GOT3 (cell line): Measurements from ENCODE around the gene RPS19.

Experiments
- DNase-seq: peaks from one replicate; lab custom pipeline; 2025; ENCODE audit warnings: mixed read lengths; lab: John Stamatoyannopoulos, UW

The RPS19 gene

DNA sequence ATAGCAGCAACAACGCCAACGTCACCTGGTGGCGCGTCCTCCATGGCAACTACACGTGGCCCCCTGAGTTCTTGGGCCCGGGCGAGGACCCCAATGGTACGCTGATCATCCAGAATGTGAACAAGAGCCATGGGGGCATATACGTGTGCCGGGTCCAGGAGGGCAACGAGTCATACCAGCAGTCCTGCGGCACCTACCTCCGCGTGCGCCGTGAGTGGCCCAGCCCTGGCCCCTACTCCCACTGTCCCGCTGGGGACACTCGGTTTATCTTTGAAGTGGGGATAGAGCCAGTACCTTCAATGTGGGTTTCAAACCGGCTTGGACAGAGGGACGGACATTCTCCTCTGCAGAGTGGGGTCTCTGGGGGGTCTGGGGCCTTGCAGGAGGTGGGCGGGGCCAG, 19.0 kb downstream of the RPS19 start:
- no peak for DNase-seq

DNA sequence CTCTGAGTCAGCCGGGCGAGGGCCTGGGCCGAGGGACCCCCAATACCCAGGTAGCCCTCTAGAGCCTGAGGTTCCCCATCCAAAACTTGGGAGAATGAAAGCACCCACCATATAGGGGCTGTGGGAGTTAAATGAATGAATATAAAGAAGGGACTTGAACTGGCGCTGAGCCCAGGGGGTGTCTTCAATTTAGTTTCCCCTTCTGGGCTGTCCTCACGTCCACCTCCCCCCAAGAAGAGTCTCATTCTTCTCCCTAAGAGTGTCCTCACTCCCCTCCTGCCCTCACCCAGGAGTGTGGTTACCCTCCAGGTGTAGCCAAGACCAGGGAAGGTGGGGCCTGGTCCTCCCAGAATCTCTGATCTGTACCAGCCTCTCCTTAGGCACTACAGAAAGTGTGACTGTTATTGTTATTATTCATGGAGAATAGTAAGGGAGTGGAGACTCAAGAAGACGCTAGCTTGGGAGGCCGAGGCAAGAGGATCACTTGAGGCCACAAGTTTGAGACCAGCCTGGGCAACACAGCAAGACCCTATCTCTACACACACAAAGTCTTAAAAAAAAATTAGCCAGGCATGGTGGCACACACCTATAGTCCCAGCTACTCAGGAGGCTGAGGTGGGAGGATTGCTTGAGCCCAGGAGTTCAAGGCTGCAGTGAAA, 19.7 kb downstream of the RPS19 start:
- DNase-seq: no peak

DNA sequence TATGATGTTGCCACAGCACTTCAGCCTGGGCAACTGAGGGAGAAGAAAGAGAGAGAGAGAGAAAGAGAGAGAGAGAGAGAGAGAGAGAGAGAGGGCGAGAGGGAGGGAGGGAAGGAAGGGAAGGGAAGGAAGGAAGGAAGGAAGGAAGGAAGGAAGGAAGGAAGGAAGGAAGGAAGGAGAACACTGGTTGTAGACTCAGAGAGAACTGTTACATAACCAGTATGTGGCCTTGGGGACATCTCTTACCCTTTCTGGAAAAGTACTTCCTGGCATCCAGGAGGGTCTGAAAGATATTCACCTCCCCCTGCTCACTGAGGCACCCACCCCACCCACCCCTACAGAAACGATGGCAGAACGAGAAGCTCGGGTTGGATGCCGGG, 20.3 kb downstream of the RPS19 start:
- no peak for DNase-seq

DNA sequence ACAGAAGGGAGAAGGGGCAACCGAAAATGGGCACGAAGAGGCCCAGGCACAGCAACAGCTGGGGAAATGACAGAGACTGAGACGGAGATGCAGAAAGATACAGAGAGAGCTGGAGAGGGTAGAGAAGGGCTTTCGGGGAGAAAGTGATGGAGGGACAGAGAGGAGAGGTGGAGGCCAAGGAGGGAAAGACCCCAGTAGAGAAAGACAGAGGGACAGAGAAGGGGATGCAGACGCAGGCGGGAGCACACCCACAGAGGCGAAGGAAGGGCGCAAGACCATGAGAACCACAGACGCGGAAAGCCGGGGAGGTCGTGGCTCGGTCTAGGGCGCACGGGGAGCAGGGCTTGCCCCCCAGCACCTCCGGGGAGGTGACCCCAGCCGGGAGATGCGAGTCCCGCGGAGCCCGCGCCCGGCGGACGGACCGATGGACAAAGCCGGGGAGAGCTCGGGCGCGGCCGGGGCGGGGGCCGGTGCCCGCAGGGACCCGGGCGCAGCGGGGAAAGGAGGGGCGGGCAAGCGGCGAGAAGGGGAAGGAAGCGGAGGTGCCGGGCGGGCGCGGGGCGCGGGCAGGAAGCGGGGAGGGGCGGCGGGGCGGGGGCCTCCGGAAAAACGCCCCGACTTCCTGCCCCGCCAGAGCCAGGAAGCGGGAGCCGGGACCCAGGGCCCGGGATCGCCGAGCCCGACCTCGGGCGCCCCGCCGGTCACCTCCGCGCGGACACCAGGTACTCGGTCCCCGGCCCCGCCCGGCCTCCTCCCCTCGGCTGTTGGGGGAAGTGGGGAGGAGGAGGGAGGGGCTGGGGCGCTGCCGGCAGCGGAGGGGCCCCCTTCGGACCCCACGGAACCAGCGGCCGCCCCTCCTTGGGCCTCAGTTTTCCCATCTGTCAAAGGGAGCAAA, 22.8 kb downstream of the RPS19 start, which contains the start of gene ARHGEF1:
TSS of gene ARHGEF1 (plus strand) at position 617 of the 895 bp plus-strand sequence. CDS start 4,899 bp downstream, outside the sequence.
- DNase-seq: no peak

DNA sequence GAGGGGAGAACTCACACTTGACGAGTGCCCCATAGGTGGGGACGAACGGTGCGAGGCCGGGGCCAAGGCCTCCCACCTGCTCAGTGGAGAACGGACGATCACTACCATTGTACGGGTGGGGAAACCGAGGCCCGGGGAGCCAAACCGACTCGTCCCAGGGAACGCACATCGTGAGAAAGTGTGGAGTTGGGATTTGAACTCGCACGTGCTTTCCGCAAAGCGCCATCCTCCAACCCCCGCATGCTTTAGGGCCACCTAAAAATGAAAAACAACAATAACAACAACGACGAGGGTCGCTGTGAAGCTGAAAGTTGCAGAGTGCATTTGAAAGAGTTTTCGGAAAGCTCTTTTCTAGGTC, 23.4 kb downstream of the RPS19 start:
- no peak for DNase-seq

DNA sequence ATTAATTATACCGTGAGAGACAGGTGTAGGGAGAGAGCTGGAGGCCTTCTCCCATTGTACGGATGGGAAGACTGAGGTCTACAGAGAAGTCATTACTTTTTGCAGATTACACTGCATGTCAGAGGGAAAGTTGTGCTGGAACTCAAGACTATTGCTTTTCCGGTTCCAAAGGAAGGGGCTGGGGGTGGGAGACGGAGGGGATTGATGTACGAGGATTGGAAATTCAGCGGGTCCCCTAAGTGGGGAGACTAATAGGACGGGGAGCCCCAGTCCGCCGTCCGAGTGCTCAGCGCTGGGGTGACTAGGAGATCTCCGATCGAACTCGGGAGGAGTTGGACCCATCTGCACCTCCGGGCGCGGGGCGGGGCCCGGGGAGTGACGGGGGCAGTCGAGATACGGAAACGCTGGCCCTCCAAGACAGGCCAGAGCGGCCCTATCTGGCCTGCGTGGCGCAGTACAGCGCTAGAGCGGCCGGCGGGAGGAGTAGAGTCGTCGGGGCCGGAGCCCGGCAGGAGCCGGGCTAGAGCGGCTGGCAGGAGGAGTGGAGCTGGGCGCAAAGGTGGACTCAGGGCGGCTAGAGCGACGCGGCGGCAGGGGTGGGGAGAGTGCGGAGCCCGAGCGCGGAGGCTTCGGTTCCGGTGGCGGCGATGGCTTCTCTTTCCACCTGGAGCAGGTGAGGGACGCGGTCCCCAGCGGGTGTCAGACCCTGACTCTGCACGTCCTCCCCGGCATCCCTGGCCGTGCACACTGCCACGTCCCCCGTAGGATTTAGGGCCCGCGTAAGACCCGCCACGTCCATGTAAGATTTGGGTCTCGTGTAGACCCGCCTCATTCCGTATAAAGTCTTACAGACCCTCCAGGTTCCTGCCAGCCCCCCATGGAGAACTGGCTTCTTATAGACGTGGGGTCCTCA, 24.0 kb downstream of the RPS19 start:
- DNase-seq: peak; percentile 83

DNA sequence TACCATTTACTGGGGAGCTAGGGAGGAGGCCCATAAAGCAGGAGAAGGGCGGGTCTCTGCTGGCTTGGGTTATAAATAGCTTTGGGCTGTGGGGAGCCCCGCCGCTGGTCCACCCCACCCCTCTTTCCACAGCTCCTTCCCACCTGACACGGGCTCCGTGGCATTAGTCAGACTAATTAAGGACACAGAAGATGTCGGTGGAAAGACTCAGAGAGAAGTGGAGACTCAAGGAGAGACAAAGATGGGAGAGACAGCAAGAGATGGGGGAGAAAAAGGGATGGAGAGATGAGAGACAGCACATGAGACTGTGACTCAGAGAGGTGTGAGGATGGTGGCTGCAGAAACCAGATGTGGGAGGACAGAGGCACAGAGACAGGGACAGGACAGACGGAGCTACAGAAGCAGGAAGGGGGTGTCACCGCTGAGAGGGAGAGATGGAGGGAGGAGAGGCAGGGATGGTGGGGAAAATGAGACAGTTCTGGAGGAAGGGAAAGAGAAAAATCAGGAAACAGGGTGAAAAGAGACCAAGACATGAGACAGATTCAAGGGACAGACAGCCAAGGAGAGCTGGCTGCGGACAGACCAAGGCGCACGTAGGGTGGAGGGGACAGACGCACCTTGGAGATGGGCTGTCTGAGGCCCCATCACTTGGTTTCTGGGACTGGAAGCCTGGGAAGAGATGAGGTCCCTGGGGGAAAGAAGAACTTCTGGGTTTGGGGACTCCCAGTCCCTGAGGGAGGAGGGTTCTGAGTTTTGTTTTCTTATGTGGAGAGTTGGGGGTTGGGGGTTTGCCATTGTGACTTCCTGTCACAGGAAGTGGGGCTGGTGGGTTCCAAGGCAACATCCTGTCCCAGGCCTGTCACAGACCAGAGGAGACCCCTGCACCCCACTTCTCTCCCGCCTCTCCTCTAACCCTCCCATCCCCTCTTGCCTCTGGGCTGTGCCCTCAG, 27.0 kb downstream of the RPS19 start:
- no peak for DNase-seq

DNA sequence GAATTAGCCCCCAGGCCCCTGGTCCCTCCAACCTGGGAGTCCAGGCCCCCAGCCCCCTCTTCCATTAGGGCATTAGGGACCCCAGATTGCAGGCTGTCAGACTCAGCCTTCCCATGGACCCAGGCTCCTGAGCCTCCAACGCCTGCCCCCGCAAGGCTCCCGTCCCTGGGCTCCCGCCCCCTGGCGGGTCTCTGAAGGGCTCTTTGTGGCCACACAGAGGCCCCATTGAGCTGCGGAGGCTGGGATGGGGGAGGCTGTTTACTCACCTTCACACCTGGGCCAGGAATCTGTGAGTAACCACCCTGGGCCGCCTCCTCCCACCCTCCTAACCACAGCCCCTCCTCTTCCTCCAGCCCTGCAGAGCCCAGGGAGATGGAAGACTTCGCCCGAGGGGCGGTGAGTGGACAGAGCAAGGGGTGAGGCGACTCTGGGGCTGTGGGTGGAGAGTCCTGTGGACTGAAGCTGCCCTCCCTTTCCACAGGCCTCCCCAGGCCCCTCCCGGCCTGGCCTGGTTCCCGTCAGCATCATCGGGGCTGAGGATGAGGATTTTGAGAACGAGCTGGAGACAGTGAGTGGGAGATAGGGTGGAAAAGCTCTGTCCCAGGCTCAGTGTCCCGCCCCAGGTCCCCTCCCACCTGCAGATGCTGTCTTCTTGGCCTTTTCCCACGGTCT, 27.8 kb downstream of the RPS19 start:
- no peak for DNase-seq

DNA sequence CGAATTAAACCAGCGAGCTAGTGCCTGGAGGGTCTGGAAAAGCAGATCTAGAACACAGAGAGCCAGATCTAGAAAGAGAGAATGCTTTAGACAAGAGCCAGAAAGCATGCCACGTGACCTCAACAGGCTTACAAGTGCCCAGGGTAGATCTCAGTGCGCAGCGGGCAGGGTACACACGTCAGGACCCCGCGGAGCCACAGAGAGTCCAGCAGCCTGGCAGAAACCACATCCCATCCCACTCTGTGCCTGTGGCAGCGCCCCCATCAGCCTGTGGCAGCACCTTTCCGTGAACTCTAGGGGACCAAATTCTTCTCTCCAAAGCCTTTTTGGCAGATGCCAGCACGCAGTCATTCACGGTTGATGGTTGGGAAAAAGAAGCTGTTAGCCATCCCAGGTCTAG, 28.9 kb downstream of the RPS19 start:
- DNase-seq: no peak

DNA sequence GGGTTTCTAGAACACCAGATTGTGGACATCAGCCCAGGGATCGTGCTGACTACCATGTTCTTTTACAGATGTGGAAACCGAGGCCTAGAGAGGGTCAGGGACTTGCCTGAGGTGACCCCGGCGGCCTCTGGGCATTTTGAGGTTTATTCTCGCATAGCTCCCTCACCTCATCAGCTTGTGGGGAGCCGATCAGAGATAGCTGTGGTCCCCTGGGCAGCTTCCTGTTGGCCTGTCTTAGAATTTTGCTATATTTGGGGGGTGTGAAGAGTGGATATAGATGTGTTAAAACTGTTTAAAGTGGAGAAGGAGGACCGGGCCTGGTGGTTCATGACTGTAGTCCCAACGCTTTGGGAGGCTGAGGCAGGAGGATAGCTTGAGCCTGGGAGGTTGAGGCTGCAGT, 29.8 kb downstream of the RPS19 start:
- DNase-seq: no peak

DNA sequence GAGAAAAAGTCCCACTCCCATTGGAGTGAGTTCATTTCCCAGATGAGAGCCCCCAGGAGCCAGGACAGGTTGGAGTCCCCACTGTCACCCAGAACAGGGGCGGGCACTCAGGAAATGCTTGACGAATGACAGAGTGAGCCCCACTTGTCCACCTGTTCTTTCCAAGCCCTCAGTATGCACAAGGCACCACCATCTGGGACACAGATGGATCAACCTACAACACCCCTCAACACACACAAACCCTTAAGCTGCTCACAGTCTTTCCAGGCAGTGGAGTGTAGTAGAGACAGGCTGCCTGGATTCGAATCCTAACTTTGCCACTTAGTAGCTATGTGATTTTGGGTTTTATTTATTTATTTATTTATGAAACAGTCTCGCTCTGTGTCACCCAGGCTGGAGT, 30.9 kb downstream of the RPS19 start:
- no peak for DNase-seq

DNA sequence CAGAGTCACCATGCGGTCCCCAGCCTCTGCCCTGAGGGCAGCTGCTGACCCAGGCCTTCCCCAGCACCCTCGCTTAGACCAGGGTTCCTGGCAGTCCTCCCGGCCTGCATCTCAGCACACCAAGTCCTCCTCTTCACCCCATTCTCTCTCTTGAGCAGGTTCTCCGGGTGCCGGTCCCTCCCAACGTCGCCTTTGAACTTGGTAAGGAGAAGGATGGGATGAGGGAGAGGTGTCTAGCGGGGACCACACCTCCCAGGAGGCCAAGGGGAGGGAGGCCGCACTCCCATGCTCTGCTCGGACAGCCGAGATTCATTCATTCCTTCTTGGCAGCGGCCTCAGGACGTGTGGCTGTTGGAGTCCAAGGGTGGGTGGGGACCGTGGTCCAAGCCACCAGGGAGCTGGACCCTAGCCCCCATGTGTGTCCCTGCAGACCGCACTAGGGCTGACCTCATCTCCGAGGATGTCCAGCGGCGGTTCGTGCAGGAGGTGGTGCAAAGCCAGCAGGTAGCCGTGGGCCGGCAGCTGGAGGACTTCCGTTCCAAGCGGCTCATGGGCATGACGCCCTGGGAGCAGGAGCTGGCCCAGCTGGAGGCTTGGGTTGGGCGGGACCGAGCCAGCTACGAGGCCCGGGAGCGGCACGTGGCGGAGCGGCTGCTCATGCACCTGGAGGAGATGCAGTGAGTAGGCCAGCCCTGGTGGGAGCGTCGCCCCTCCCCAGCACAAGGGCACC, 32.3 kb downstream of the RPS19 start:
- no peak for DNase-seq

DNA sequence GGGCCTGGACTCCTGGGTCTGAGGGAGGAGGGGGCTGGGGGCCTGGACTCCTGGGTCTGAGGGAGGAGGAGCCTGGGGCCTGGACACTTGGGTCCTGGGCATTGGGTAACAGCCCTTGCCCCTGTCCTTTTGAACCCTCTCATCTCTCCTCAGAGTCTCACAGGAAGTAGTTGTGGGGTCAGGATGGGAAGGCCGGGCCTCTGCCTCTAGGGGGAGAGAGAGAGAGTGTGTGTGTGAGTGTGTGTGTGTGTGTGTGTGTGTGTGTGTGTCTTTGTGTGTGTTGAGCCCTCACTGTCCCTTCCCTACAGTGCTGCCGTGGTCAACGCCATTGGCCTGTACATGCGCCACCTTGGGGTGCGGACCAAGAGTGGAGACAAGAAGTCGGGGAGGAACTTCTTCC, 33.8 kb downstream of the RPS19 start:
- DNase-seq: no peak

DNA sequence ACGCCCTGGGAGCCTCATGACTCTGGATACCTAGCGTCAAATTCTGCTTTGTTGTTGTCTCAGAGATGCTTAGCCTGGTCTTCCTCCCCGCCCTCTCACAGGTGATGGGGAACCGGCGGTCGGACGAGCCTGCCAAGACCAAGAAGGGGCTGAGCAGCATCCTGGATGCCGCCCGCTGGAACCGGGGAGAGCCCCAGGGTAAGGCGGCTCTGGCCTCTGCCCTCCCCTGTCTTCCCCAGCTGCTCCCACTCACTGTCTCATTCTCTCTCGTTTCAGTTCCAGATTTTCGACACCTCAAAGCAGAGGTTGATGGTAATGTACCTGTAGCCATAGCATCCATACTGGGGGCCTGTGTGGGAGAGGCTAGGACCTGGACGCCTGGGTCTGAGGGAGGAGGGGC, 34.3 kb downstream of the RPS19 start:
- DNase-seq: no peak

DNA sequence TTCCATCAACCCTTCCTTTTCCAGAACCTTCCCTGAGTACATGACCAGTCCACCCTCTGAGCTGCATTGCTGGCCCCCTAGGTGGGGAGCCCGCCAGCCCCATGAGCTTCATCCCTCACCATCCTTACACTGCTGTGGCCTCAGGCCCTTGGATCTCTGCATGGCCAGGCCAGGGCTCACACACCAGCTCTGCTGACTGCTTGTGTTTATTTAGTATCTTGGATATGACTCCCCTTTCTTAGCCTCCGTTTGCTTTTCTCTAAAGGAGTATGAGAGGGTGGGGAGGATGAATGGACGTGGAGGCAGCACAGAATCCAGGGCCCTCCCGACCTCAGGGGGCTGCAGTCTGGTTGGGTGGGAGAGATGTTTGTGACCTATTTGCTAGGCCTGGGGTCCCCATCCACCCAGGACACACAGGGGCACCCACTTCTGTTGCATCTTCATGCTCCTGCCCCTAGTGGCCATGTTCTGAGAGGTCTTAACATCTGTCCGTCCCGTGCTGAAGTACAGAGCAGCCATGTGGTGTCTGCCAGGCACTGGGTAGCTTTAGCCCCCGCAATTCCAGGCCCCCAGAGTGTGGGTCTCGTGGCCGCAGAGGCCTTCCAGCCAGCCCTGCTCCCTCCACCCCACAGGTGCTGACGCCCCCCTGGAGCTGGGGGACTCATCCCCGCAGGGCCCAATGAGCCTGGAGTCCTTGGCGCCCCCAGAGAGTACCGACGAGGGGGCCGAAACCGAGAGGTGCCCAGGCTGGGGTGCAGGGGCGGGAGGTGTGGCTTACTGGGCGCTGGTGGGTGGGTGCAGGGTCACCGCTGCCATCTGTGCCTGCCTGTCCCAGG, 35.9 kb downstream of the RPS19 start:
- DNase-seq: no peak

DNA sequence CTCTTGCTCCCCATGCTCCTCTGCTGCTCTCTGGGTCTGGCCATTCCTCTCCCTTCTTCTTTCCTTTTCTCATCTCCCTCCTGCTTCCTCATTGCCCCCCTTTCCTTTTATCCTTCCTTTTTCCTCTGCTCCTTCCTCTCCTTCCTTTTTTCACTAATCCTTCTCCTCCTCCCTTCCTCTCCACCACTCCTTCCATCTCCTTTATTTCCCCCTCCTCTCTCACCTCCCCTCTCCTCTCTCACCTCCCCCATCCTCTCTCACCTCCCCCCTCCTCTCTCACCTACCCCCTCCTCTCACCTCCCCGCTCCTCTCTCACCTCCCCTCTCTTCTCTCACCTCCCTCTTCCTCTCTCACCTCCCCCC, 36.5 kb downstream of the RPS19 start:
- DNase-seq: no peak

DNA sequence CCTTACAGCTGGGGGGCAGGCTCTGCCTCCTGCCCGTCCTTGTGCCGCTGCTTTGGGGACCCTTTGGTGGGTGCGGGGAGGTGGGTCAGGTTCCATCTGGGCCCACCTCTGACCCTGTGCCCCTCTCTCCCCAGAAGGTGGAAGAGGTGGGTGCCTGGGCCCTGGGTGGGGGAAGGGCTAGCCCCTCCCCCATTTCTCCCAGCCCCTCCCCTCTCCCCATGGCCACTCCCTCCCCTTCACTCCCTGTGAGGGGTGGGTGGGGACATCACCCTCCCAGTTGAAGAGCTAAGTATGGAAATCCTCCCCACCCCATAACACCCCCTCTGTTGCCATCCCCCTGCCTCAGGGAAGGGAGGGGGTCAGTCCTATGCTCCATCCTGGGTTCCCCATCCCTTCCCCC, 37.1 kb downstream of the RPS19 start:
- no peak for DNase-seq

DNA sequence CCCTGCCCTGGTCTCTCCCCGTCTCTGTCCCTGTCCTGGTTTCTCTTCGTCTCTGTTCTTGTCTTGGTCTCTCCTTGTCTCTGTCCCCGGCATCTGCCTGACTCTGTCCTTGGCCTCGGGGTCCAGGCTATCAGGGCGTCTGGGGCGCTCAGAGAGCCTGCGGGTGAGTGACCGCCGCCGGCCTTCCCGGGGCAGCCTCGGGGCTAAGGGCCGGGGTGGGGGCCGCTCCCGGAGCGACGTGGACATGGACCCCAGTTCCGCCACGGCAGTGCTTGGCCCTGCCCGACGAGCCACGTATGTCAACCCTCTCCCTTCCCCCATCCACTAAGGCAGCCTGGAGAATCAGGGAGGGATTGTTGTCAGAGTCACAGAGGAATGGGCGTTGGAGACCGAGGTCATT, 37.8 kb downstream of the RPS19 start:
- no peak for DNase-seq

DNA sequence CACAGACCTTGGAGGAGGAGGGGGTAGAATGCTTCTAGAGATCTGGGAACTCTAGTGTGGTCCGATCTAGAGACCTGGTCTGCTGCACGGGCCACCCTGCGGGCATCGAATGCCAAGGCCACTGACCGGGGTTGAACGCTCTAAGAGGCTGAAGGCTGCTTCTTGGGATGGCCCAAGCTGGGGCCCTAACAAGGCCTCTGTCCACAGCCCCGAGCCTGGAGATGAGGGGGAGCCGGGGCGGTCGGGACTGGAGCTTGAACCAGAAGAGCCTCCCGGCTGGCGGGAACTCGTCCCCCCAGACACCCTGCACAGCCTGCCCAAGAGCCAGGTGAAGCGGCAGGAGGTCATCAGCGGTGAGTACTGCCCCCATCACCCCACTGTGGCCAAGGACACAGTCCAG, 38.2 kb downstream of the RPS19 start:
- no peak for DNase-seq
